NT2/D1 (cell line): Measurements from ENCODE around the gene KCNA3.

Source experiments
- DNase-seq: peaks from one replicate; pipeline ENCODE4 v3.0.0-alpha.2; 2011; ENCODE audit warnings: low read depth, low spot score
- H3K27me3 ChIP-seq: 2 replicates; pipeline ENCODE4 v1.6.0; 2011; ENCODE audit warnings: mild to moderate bottlenecking; ENCODE audit not compliant: insufficient read length, insufficient read depth
- H3K36me3 ChIP-seq: 2 replicates; pipeline ENCODE4 v1.6.1; 2011; ENCODE audit warnings: mild to moderate bottlenecking, low read length, mixed read lengths; ENCODE audit not compliant: insufficient read depth, insufficient read length
- H3K4me1 ChIP-seq: 2 replicates; pipeline ENCODE4 v1.5.1; 2011; ENCODE audit not compliant: insufficient read depth, insufficient read length
- H3K4me3 ChIP-seq: 2 replicates; pipeline ENCODE4 v1.5.1; 2011; ENCODE audit warnings: low read depth; ENCODE audit not compliant: insufficient read length
- H3K9ac ChIP-seq: 2 replicates; pipeline ENCODE4 v1.6.0; 2011; ENCODE audit warnings: low read depth; ENCODE audit not compliant: insufficient read length
- H3K9me3 ChIP-seq: 2 replicates; pipeline ENCODE4 v1.5.1; 2011; ENCODE audit warnings: mild to moderate bottlenecking, low read length; ENCODE audit not compliant: insufficient read depth
- SUZ12 ChIP-seq: IDR thresholded peaks from 2 replicates; pipeline ENCODE4 v1.6.1; 2011; ENCODE audit not compliant: insufficient read length, insufficient read depth; ENCODE audit errors: extremely low read depth
- YY1 ChIP-seq: IDR thresholded peaks from 2 replicates; pipeline ENCODE4 v1.6.1; 2011; ENCODE audit not compliant: insufficient read length, insufficient read depth
- ZNF274 ChIP-seq: IDR thresholded peaks from 2 replicates; pipeline ENCODE4 v1.6.1; 2011; ENCODE audit warnings: mild to moderate bottlenecking, low read depth, low read length

The KCNA3 gene

GRCh38 chr1:110690709-110691365 lies 16.1 kb upstream of the KCNA3 start:
- DNase-seq, result no peak
- Histone ChIP-seq H3K36me3 (no peaks in the 10 kb centered on the region), H3K4me3 (no peak overlapping the region), H3K9ac (no peak overlapping the region), H3K9me3 (no peaks in the 10 kb centered on the region), H3K27me3 (no peaks in the 10 kb centered on the region), H3K4me1 (no peaks in the 10 kb centered on the region)
- TF ChIP-seq YY1, result no peak

- TF ChIP-seq YY1 (no peak), SUZ12 (no peak), ZNF274 (no peak)
- no peaks in the 10 kb centered on the region for H3K4me1 ChIP-seq
- no peak overlapping the region for H3K4me3 ChIP-seq
- H3K9ac ChIP-seq, result no peak overlapping the region
- H3K27me3 ChIP-seq, result no peaks in the 10 kb centered on the region
- no peaks in the 10 kb centered on the region for H3K36me3 ChIP-seq
- no peaks in the 10 kb centered on the region for H3K9me3 ChIP-seq
- DNase-seq, result no peak
Measured at GRCh38 chr1:110689868-110690267, 15.1 kb upstream of the KCNA3 start.

- Histone ChIP-seq H3K9ac (no peak overlapping the region), H3K36me3 (no peaks in the 10 kb centered on the region), H3K4me1 (no peaks in the 10 kb centered on the region), H3K27me3 (no peaks in the 10 kb centered on the region), H3K4me3 (no peak overlapping the region), H3K9me3 (no peaks in the 10 kb centered on the region)
- DNase-seq, result no peak
- TF ChIP-seq ZNF274 (no peak), SUZ12 (no peak), YY1 (no peak)
Measured at GRCh38 chr1:110688514-110688913, 13.8 kb upstream of the KCNA3 start.

DNA sequence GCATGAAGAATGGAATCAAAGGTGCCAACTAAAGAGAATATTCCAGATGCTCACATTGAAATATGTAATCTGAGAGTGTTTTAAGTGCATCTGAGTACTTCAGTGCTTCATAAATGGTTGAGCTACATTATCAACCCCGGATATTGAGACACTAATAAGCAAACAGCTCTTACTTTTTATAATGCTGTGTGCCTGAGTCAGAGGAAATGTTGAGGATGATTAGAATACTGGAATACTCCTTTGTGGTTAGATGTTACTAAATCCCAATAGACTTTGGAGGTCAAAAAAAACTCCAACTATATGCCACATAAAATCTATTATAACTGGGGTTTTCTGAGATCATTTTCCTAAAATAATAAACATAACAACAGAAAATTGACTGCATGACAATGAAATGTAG lies 12.5 kb upstream of the KCNA3 start:
- no peak overlapping the region for H3K9ac ChIP-seq
- H3K4me3 ChIP-seq, result no peak overlapping the region
- no peaks in the 10 kb centered on the region for H3K27me3 ChIP-seq
- H3K9me3 ChIP-seq, result no peaks in the 10 kb centered on the region
- no peak for DNase-seq
- TF ChIP-seq SUZ12 (no peak), ZNF274 (no peak), YY1 (no peak)
- no peaks in the 10 kb centered on the region for H3K4me1 ChIP-seq
- H3K36me3 ChIP-seq, result no peaks in the 10 kb centered on the region

- no peaks in the 10 kb centered on the region for H3K4me1 ChIP-seq
- H3K9me3 ChIP-seq, result no peaks in the 10 kb centered on the region
- no peaks in the 10 kb centered on the region for H3K27me3 ChIP-seq
- TF ChIP-seq YY1 (no peak), ZNF274 (no peak), SUZ12 (no peak)
- H3K4me3 ChIP-seq, result no peak overlapping the region
- H3K9ac ChIP-seq, result no peak overlapping the region
- H3K36me3 ChIP-seq, result no peaks in the 10 kb centered on the region
- DNase-seq, result no peak
Measured at GRCh38 chr1:110686188-110686587, 11.4 kb upstream of the KCNA3 start.

- Histone ChIP-seq H3K36me3 (no peaks in the 10 kb centered on the region), H3K9me3 (no peaks in the 10 kb centered on the region), H3K4me3 (no peak overlapping the region), H3K9ac (no peak overlapping the region), H3K4me1 (no peaks in the 10 kb centered on the region), H3K27me3 (no peaks in the 10 kb centered on the region)
- DNase-seq, result no peak
- TF ChIP-seq SUZ12 (no peak), YY1 (no peak), ZNF274 (no peak)
Measured at GRCh38 chr1:110684491-110684890, 9.8 kb upstream of the KCNA3 start.

GRCh38 chr1:110682898-110683297 lies 8.2 kb upstream of the KCNA3 start:
- no peaks in the 10 kb centered on the region for H3K36me3 ChIP-seq
- no peak for DNase-seq
- TF ChIP-seq ZNF274, result no peak
- TF ChIP-seq SUZ12, result no peak
- no peak for TF ChIP-seq YY1

More at GRCh38 chr1:110682898-110683297, 8.2 kb upstream of the KCNA3 start:
- H3K9ac ChIP-seq, result no peak overlapping the region
- no peaks in the 10 kb centered on the region for H3K9me3 ChIP-seq
- H3K4me1 ChIP-seq, result no peaks in the 10 kb centered on the region
- H3K27me3 ChIP-seq, result no peaks in the 10 kb centered on the region
- no peak overlapping the region for H3K4me3 ChIP-seq
